Fibroblast of lung (primary cell): ENCODE measurements around the gene ERGIC3. TPM values are rescaled to one million over a fixed set of nuclear protein-coding genes. Genes with fewer than 3 reads are reported as not detected.
A peak's percentile ranks its signal among the peaks of the same experiment; 100 is the strongest.

Experiments used
- DNase-seq, 2 donors: peaks; one replicate each; pipeline versions ENCODE4 v3.0.0 to v3.0.0-alpha.2; 2010; ENCODE audit warnings: low read depth in 2 of 2
- H2AFZ ChIP-seq: 2 replicates; pipeline ENCODE4 v1.5.1; 2012; ENCODE audit warnings: low read length, control low read depth, inconsistent platforms
- H3K27ac ChIP-seq: 2 replicates; pipeline ENCODE4 v1.5.1; 2011; ENCODE audit warnings: low read length, control low read depth; ENCODE audit not compliant: insufficient read depth
- H3K27me3 ChIP-seq: 2 replicates; pipeline ENCODE4 v1.5.1; 2011; ENCODE audit warnings: mild to moderate bottlenecking, low read length; ENCODE audit not compliant: control insufficient read depth, insufficient read depth
- H3K36me3 ChIP-seq: 2 replicates; pipeline ENCODE4 v1.5.1; 2011; ENCODE audit warnings: low read length; ENCODE audit not compliant: control insufficient read depth, insufficient read depth
- H3K4me1 ChIP-seq: 2 replicates; pipeline ENCODE4 v1.5.1; 2011; ENCODE audit warnings: low read length; ENCODE audit not compliant: control insufficient read depth, insufficient read depth; ENCODE audit errors: extremely low read depth
- H3K4me2 ChIP-seq: 2 replicates; pipeline ENCODE4 v1.5.1; 2011; ENCODE audit warnings: low read length, control low read depth; ENCODE audit not compliant: insufficient read depth; ENCODE audit errors: extremely low read depth
- H3K4me3 ChIP-seq, 4 experiments: fragments of 200-600 bp in 1 of 4; sonication (generic) in 1 of 4; replicated peaks in 1 of 4; 2 replicates each; pipeline ENCODE4 v1.5.1; 2011 to 2016; ENCODE audit warnings: low read length in 4 of 4, low read depth in 3 of 4, mild to moderate bottlenecking in 3 of 4, control low read depth in 2 of 4, inconsistent platforms in 1 of 4, mixed read lengths in 1 of 4; ENCODE audit not compliant: insufficient read depth in 1 of 4; ENCODE audit errors: control extremely low read depth in 1 of 4
- H3K79me2 ChIP-seq: 2 replicates; pipeline ENCODE4 v1.5.1; 2012; ENCODE audit warnings: mild to moderate bottlenecking, low read length, inconsistent platforms; ENCODE audit not compliant: control insufficient read depth, insufficient read depth
- H3K9ac ChIP-seq: 2 replicates; pipeline ENCODE4 v1.5.1; 2011; ENCODE audit warnings: mild to moderate bottlenecking, low read length, control low read depth; ENCODE audit not compliant: insufficient read depth
- H3K9me3 ChIP-seq: 2 replicates; pipeline ENCODE4 v1.5.1; 2012; ENCODE audit warnings: low read depth, low read length; ENCODE audit not compliant: control insufficient read depth, insufficient read depth
- H4K20me1 ChIP-seq: 2 replicates; pipeline ENCODE4 v1.5.1; 2011; ENCODE audit warnings: low read length; ENCODE audit not compliant: control insufficient read depth, insufficient read depth; ENCODE audit errors: extremely low read depth
- EZH2 ChIP-seq: IDR thresholded peaks from 2 replicates; pipeline ENCODE4 v1.5.1; 2012; ENCODE audit warnings: low read length, control low read depth, mild to moderate bottlenecking; ENCODE audit errors: missing control alignments
- polyA minus RNA-seq: library from RNA; depleted of rRNA, polyadenylated mRNA; stranded (reverse); fragments of >200 nt; gene quantifications from 2 replicates; pipeline ENCODE4 v1.2.3, GENCODE V29; 2011; ENCODE audit warnings: low replicate concordance
- polyA plus RNA-seq, 2 donors: library from polyadenylated mRNA; depleted of rRNA in 1 of 2; stranded (reverse) in 1 of 2; unstranded in 1 of 2; fragments of >200 nt; gene quantifications; 2 replicates each; pipeline ENCODE4 v1.2.1, GENCODE V29; 2011 to 2012; ENCODE audit warnings: missing spikeins in 1 of 2
- total RNA-seq: library from RNA; depleted of rRNA; stranded (reverse); fragments of >200 nt; gene quantifications from 2 replicates; pipeline ENCODE4 v1.2.1, GENCODE V29; 2014
- TF ChIP-seq, protein P1 (sequence below), 2 donors: IDR thresholded peaks in 1 of 2; conservative IDR thresholded peaks in 1 of 2; 1 replicate in 1 of 2; 2 replicates in 1 of 2; pipeline ENCODE4 v1.5.1; 2011 to 2012; ENCODE audit warnings: low read length in 2 of 2, control low read depth in 1 of 2, inconsistent platforms in 1 of 2, low read depth in 1 of 2, mild to moderate bottlenecking in 1 of 2

Gene ERGIC3
- 355 and 455 TPM in 2 replicates for total RNA-seq
- 335 and 398 TPM in 2 replicates for polyA plus RNA-seq
- polyA plus RNA-seq (2012) = 293 and 369 TPM in 2 replicates
- polyA minus RNA-seq = 368 and 397 TPM in 2 replicates

GRCh38 chr20:35541783-35542662 lies at the start of gene ERGIC3:
Gene ERGIC3, plus strand, starts transcription at chr20:35542078. Its CDS starts 20 bp downstream, at chr20:35542098.
- TF ChIP-seq, protein P1, sequence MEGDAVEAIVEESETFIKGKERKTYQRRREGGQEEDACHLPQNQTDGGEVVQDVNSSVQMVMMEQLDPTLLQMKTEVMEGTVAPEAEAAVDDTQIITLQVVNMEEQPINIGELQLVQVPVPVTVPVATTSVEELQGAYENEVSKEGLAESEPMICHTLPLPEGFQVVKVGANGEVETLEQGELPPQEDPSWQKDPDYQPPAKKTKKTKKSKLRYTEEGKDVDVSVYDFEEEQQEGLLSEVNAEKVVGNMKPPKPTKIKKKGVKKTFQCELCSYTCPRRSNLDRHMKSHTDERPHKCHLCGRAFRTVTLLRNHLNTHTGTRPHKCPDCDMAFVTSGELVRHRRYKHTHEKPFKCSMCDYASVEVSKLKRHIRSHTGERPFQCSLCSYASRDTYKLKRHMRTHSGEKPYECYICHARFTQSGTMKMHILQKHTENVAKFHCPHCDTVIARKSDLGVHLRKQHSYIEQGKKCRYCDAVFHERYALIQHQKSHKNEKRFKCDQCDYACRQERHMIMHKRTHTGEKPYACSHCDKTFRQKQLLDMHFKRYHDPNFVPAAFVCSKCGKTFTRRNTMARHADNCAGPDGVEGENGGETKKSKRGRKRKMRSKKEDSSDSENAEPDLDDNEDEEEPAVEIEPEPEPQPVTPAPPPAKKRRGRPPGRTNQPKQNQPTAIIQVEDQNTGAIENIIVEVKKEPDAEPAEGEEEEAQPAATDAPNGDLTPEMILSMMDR (conservative IDR thresholded peaks at IDR 0.05 in 1 of 2, IDR thresholded peaks at IDR 0.05 in 1 of 2; ENCODE audit: low read depth in 1 of 2, low read length in 2 of 2) = no peak
- no peak for TF ChIP-seq EZH2
- H3K27ac ChIP-seq = peak within 1 kb of the TSS; percentile 80

GRCh38 chr20:35492352-35492751 lies 49.5 kb upstream of the ERGIC3 start:
- H3K27me3 ChIP-seq = no peaks in the 10 kb centered on the region
- no peak overlapping the region for H3K9ac ChIP-seq

More at GRCh38 chr20:35541783-35542662, at the start of gene ERGIC3:
- Histone ChIP-seq H3K4me1 (peaks cover 2% of the 10 kb centered on the region), H3K9ac (peak within 1 kb of the TSS; percentile 88), H3K36me3 (peaks cover 6% of the 10 kb centered on the region), H3K79me2 (peaks cover 8% of the 10 kb centered on the region), H3K9me3 (no peaks in the 10 kb centered on the region), H2AFZ (peak within 1 kb of the TSS; percentile 91), H4K20me1 (no peaks in the 10 kb centered on the region), H3K4me2 (peak within 1 kb of the TSS; percentile 95), H3K27me3 (no peaks in the 10 kb centered on the region), H3K4me3 (peak within 1 kb of the TSS; percentile 74 to 98 (median 90))
- DNase-seq = peak; percentile 92 to 94

GRCh38 chr20:35496481-35496880 lies 45.4 kb upstream of the ERGIC3 start:
- H2AFZ ChIP-seq = no peak overlapping the region
- DNase-seq = no peak
- peaks cover 2% of the 10 kb centered on the region for H3K4me1 ChIP-seq
- H4K20me1 ChIP-seq = no peaks in the 10 kb centered on the region
- no peak overlapping the region for H3K27ac ChIP-seq
- TF ChIP-seq, protein P1 (conservative IDR thresholded peaks at IDR 0.05 in 1 of 2, IDR thresholded peaks at IDR 0.05 in 1 of 2; ENCODE audit: low read depth in 1 of 2, low read length in 2 of 2) = no peak
- TF ChIP-seq EZH2 = no peak
- no peak overlapping the region for H3K9ac ChIP-seq
- H3K4me3 ChIP-seq = no peak overlapping the region
- H3K79me2 ChIP-seq = no peaks in the 10 kb centered on the region
- peaks cover 29% of the 10 kb centered on the region for H3K36me3 ChIP-seq
- no peaks in the 10 kb centered on the region for H3K27me3 ChIP-seq
- no peak overlapping the region for H3K4me2 ChIP-seq
- H3K9me3 ChIP-seq = no peaks in the 10 kb centered on the region

More at GRCh38 chr20:35492352-35492751, 49.5 kb upstream of the ERGIC3 start:
- Histone ChIP-seq H3K27ac (no peak overlapping the region), H3K4me1 (peaks cover 2% of the 10 kb centered on the region), H4K20me1 (no peaks in the 10 kb centered on the region), H3K36me3 (peaks cover 33% of the 10 kb centered on the region), H3K79me2 (no peaks in the 10 kb centered on the region), H3K4me2 (no peak overlapping the region), H2AFZ (no peak overlapping the region), H3K9me3 (no peaks in the 10 kb centered on the region), H3K4me3 (no peak overlapping the region)
- DNase-seq = no peak
- no peak for TF ChIP-seq EZH2
- TF ChIP-seq, protein P1 (conservative IDR thresholded peaks at IDR 0.05 in 1 of 2, IDR thresholded peaks at IDR 0.05 in 1 of 2; ENCODE audit: low read depth in 1 of 2, low read length in 2 of 2) = no peak
